HEK293T (cell line): ENCODE data around the gene MEF2B.

Experiments used
- BHLHE40 ChIP-seq: fragments of 450-650 bp; IDR thresholded peaks from 2 replicates; pipeline ENCODE4 v1.6.1; 2016; ENCODE audit warnings: mild to moderate bottlenecking, moderate library complexity, borderline replicate concordance
- FOXM1 ChIP-seq: fragments of 450-650 bp; IDR thresholded peaks from 2 replicates; pipeline ENCODE4 v1.6.1; 2017; ENCODE audit warnings: mild to moderate bottlenecking, borderline replicate concordance
- LEF1 ChIP-seq: fragments of 450-650 bp; IDR thresholded peaks from 2 replicates; pipeline ENCODE4 v1.6.1; 2017; ENCODE audit warnings: mild to moderate bottlenecking, borderline replicate concordance
- NFRKB ChIP-seq: fragments of 450-650 bp; IDR thresholded peaks from 2 replicates; pipeline ENCODE4 v1.6.1; 2016; ENCODE audit warnings: mild to moderate bottlenecking, moderate library complexity
- SP1 ChIP-seq: fragments of 450-650 bp; IDR thresholded peaks from 2 replicates; pipeline ENCODE4 v1.6.1; 2017
- TARDBP ChIP-seq: fragments of 450-650 bp; IDR thresholded peaks from 2 replicates; pipeline ENCODE4 v1.6.1; 2016
- ZNF384 ChIP-seq: fragments of 450-650 bp; IDR thresholded peaks from 2 replicates; pipeline ENCODE4 v1.6.1; 2016

DNA sequence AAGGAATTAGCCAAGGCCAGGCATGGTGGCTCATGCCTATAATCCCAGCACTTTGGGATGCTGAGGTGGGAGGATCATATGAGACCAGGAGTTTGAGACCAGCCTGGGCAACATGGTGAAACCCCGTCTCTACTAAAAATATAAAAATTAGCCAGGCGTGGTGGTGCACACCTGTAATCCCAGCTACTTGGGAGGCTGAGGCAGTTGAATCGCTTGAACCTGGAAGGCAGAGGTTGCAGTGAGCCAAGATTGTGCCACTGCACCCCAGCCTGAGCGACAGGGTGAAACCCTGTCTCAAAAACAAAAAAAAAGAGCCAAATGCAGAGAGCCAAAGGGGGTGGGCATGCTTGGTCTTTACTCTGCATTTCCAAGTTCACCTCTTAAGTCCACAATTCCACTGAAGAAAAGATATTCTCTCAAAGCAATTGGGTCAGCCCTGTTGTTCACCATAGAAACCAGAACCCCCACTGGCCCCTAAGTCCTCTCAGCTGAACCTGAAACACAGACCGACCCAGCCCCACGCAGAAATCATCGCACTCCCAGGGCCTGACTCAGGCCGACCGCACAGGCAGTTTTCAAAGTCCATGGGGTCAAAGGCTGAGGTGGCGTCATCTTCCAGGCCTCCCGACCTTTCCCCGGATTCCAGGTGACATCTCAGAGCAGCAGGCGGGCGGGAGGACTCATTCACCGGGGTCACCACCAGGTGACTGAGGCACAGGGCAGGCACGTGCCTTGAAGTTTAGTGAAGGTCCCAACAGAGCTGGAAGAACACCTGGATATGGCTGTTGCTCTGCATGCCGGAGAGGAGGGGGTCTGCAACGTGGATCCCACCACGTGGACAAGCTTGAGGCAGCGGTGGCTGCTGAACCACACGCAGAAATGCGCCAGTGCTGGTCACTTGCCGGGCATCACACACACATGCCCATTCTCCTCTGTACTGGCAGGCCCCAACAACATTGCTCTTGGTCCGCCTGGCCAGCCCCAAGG, 73.1 kb downstream of the MEF2B start:
- TF ChIP-seq SP1 (no peak), TARDBP (no peak), BHLHE40 (no peak), ZNF384 (no peak), NFRKB (no peak), LEF1 (no peak), FOXM1 (no peak)
